CD4-positive, alpha-beta T cell treated with Interleukin-21 for 1 hour (primary cell): Measurements from ENCODE around the gene DAND5.
A peak's percentile ranks its signal among the peaks of the same experiment; 100 is the strongest.

Experiments used
- DNase-seq: peaks from one replicate; pipeline ENCODE4 v3.0.0-alpha.2; 2020

The DAND5 gene

GRCh38 chr19:12969292-12969988 is at the start of gene DAND5:
TSS of gene DAND5 (plus strand) at chr19:12969576. CDS start at chr19:12969661, 85 bp downstream.
- DNase-seq = no peak

- DNase-seq = no peak
Measured at GRCh38 chr19:12921047-12921446, 48.3 kb upstream of the DAND5 start.

- no peak for DNase-seq
Measured at GRCh38 chr19:12922959-12923358, 46.4 kb upstream of the DAND5 start.

GRCh38 chr19:12924621-12925310 is 44.6 kb upstream of the DAND5 start:
- no peak for DNase-seq

- no peak for DNase-seq
Measured at GRCh38 chr19:12930002-12930645, 39.3 kb upstream of the DAND5 start.

GRCh38 chr19:12932392-12933286 is 36.7 kb upstream of the DAND5 start:
- no peak for DNase-seq

GRCh38 chr19:12933287-12934072 is 35.9 kb upstream of the DAND5 start, which contains the start of gene FARSA:
TSS of gene FARSA (minus strand) at chr19:12933711. CDS start at chr19:12933696, 15 bp downstream.
- DNase-seq = peak; percentile 91

GRCh38 chr19:12935071-12935470 is 34.3 kb upstream of the DAND5 start:
- no peak for DNase-seq

- no peak for DNase-seq
Measured at GRCh38 chr19:12936582-12936981, 32.8 kb upstream of the DAND5 start.

- DNase-seq = no peak
Measured at GRCh38 chr19:12937093-12937926, 32.1 kb upstream of the DAND5 start.

- peak; percentile 100 for DNase-seq
Measured at GRCh38 chr19:12937927-12938778, 31.2 kb upstream of the DAND5 start, which contains the start of gene CALR. TSS of gene CALR (plus strand) at chr19:12938609. CDS start at chr19:12938680, 71 bp downstream.

- peak; percentile 50 for DNase-seq
Measured at GRCh38 chr19:12938779-12939601, 30.4 kb upstream of the DAND5 start.

- no peak for DNase-seq
Measured at GRCh38 chr19:12939975-12940423, 29.4 kb upstream of the DAND5 start.

GRCh38 chr19:12940897-12941296 is 28.5 kb upstream of the DAND5 start:
- DNase-seq = no peak

- DNase-seq = no peak
Measured at GRCh38 chr19:12943437-12944044, 25.8 kb upstream of the DAND5 start.

- no peak for DNase-seq
Measured at GRCh38 chr19:12944104-12944674, 25.2 kb upstream of the DAND5 start.

- DNase-seq = peak; percentile 98
Measured at GRCh38 chr19:12945479-12946091, 23.8 kb upstream of the DAND5 start, which contains the start of gene RAD23A. TSS of gene RAD23A (plus strand) at chr19:12945862. CDS start at chr19:12945949, 87 bp downstream.
